DOHH2 (cell line): ENCODE measurements around the gene CCDC28B.

Source experiments
- H3F3A ChIP-seq: fragments of 200-600 bp; sonication (generic), shearing (Covaris generic); 2 replicates; pipeline ENCODE4 v1.6.0; 2016; ENCODE audit warnings: antibody characterized with exemption, mild to moderate bottlenecking; ENCODE audit not compliant: control insufficient read depth, insufficient read depth
- H3K27ac ChIP-seq: fragments of 200-600 bp; sonication (generic); 2 replicates; pipeline ENCODE4 v1.5.1; 2014; ENCODE audit warnings: low read depth, mild to moderate bottlenecking, low read length, moderate library complexity
- H3K27me3 ChIP-seq: fragments of 200-600 bp; sonication (generic); 2 replicates; pipeline ENCODE4 v1.6.1; 2014; ENCODE audit warnings: mild to moderate bottlenecking, low read length, mixed read lengths; ENCODE audit not compliant: control insufficient read depth
- H3K36me3 ChIP-seq: fragments of 200-600 bp; sonication (generic); 2 replicates; pipeline ENCODE4 v1.6.1; 2014; ENCODE audit warnings: mild to moderate bottlenecking, low read length, moderate library complexity, mixed read lengths; ENCODE audit not compliant: control insufficient read depth
- H3K4me1 ChIP-seq: fragments of 200-600 bp; sonication (generic); 2 replicates; pipeline ENCODE4 v1.6.1; 2014; ENCODE audit warnings: mild to moderate bottlenecking, low read length, mixed read lengths; ENCODE audit not compliant: control insufficient read depth
- H3K4me2 ChIP-seq: fragments of 200-600 bp; sonication (generic); 2 replicates; pipeline ENCODE4 v1.6.0; 2014; ENCODE audit warnings: mild to moderate bottlenecking, low read length, moderate library complexity
- H3K4me3 ChIP-seq: fragments of 200-600 bp; sonication (generic); 2 replicates; pipeline ENCODE4 v1.5.1; 2014; ENCODE audit warnings: mild to moderate bottlenecking, low read length, mixed read lengths
- H3K79me2 ChIP-seq: fragments of 200-600 bp; sonication (generic); 2 replicates; pipeline ENCODE4 v1.6.1; 2014; ENCODE audit warnings: mild to moderate bottlenecking, low read length, mixed read lengths; ENCODE audit not compliant: control insufficient read depth
- H3K9me2 ChIP-seq: fragments of 200-600 bp; sonication (generic); replicated peaks from 2 replicates; pipeline ENCODE4 v1.6.1; 2014; ENCODE audit warnings: mild to moderate bottlenecking, low read length, mixed read lengths; ENCODE audit not compliant: control insufficient read depth
- H3K9me3 ChIP-seq: fragments of 200-600 bp; sonication (generic); 2 replicates; pipeline ENCODE4 v1.6.1; 2014; ENCODE audit warnings: antibody characterized with exemption, low read length, mixed read lengths; ENCODE audit not compliant: control insufficient read depth, insufficient read depth
- H4K20me1 ChIP-seq: fragments of 200-600 bp; sonication (generic); 2 replicates; pipeline ENCODE4 v1.6.0; 2014; ENCODE audit warnings: low read depth, mild to moderate bottlenecking, antibody characterized with exemption, low read length, moderate library complexity; ENCODE audit not compliant: control insufficient read depth, insufficient read depth
- EZH2phosphoT487 ChIP-seq: fragments of 200-600 bp; sonication (generic); IDR thresholded peaks from 2 replicates; pipeline ENCODE4 v1.6.1; 2017; ENCODE audit warnings: borderline replicate concordance, mild to moderate bottlenecking, antibody characterized with exemption, low read length, moderate library complexity, mixed read lengths
- TF ChIP-seq, protein P1 (sequence below): fragments of 200-600 bp; sonication (generic); IDR thresholded peaks from one replicate; pipeline ENCODE4 v1.5.1; 2014; ENCODE audit warnings: antibody characterized with exemption, mild to moderate bottlenecking, low read depth, low read length; ENCODE audit not compliant: poor library complexity, severe bottlenecking

Gene CCDC28B

DNA sequence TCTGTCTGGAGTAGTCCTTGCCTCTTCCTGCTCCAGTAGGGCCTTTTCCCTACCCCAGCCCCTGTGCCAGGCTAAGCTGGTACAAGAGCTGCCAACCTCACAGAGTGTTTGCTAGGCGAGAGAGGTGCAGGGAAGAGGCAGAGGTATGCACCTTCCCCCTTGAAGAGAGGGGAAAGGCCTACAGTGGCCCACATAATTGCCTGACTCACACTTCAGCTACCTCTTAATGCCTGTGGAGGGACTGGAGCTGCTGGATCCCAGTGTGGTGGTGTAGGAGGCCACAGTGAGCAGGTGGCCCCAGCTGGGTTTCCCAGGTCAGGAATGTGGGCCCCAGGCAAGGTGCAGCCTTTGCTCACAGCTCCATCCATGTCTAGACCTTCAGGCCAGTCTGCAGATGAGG, 3.3 kb upstream of the CCDC28B start:
- TF ChIP-seq, protein P1, sequence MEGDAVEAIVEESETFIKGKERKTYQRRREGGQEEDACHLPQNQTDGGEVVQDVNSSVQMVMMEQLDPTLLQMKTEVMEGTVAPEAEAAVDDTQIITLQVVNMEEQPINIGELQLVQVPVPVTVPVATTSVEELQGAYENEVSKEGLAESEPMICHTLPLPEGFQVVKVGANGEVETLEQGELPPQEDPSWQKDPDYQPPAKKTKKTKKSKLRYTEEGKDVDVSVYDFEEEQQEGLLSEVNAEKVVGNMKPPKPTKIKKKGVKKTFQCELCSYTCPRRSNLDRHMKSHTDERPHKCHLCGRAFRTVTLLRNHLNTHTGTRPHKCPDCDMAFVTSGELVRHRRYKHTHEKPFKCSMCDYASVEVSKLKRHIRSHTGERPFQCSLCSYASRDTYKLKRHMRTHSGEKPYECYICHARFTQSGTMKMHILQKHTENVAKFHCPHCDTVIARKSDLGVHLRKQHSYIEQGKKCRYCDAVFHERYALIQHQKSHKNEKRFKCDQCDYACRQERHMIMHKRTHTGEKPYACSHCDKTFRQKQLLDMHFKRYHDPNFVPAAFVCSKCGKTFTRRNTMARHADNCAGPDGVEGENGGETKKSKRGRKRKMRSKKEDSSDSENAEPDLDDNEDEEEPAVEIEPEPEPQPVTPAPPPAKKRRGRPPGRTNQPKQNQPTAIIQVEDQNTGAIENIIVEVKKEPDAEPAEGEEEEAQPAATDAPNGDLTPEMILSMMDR, result no peak
- no peak for TF ChIP-seq EZH2phosphoT487
- peaks cover 9% of the 10 kb centered on the region; the same call in 1 of the 2 replicates for H3F3A ChIP-seq
- no peak overlapping the region for H3K4me3 ChIP-seq
- H3K79me2 ChIP-seq, result no peaks in the 10 kb centered on the region
- peaks cover 64% of the 10 kb centered on the region for H3K36me3 ChIP-seq
- H4K20me1 ChIP-seq, result no peaks in the 10 kb centered on the region
- no peak overlapping the region for H3K4me2 ChIP-seq
- no peaks in the 10 kb centered on the region for H3K27me3 ChIP-seq
- H3K27ac ChIP-seq, result no peak overlapping the region
- peaks cover 31% of the 10 kb centered on the region for H3K4me1 ChIP-seq
- H3K9me2 ChIP-seq, result no peaks in the 10 kb centered on the region
- no peaks in the 10 kb centered on the region for H3K9me3 ChIP-seq

DNA sequence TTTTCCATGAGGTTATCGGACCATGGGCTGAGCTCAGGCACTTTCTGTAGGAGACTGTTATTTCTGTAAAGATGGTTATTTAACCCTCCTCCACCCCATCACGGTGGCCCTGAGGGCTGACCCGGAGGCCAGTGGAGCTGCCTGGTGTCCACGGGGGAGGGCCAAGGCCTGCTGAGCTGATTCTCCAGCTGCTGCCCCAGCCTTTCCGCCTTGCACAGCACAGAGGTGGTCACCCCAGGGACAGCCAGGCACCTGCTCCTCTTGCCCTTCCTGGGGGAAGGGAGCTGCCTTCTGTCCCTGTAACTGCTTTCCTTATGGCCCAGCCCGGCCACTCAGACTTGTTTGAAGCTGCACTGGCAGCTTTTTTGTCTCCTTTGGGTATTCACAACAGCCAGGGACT, 2.6 kb upstream of the CCDC28B start:
- Histone ChIP-seq H3K79me2 (no peaks in the 10 kb centered on the region), H3F3A (peaks cover 9% of the 10 kb centered on the region; the same call in 1 of the 2 replicates), H3K4me2 (no peak overlapping the region), H3K27me3 (no peaks in the 10 kb centered on the region), H3K27ac (no peak overlapping the region), H3K9me2 (no peaks in the 10 kb centered on the region), H4K20me1 (no peaks in the 10 kb centered on the region), H3K36me3 (peaks cover 56% of the 10 kb centered on the region), H3K9me3 (no peaks in the 10 kb centered on the region), H3K4me1 (peaks cover 36% of the 10 kb centered on the region), H3K4me3 (no peak overlapping the region)
- TF ChIP-seq EZH2phosphoT487, result no peak
- TF ChIP-seq, protein P1, result no peak

DNA sequence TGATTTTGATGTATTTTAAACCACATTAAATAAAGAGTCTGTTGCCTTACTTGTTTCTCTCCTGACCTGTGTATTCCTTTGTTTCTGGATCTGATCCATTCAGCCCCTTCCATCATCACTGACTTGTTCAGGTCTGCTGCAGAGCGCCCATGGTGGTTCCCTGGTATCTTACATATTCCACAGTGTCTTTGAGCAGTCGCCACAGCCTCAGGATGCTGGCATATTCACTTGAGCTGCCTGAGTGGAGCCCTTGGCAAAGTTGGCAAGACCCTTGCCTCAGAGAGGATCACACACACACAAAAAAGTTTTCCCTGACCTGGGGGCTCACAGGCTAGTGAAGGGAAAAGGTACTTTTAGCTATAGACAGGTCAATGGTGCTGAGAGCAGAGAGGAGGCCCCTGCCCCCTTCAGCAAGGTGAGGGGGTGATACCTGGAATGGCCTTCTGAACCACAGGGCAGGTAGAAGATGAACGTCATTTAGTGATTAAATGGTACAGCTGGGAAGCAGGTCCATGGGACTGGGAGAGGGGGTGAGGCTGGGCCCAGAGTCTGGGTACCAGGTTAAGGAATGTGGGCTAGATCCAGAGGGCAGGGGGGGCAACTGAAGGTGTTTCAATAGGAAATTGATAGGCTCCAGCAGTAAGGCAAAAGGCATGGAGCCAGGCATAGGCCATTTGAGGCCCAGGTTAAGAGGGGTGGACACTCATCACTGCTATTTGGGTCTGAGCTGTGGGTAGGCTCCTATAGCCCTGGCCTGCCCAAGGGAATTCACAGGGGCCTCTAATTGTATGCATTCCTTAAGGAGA, 2.0 kb upstream of the CCDC28B start:
- Histone ChIP-seq H4K20me1 (no peaks in the 10 kb centered on the region), H3K27ac (no peak overlapping the region), H3F3A (peaks cover 9% of the 10 kb centered on the region; the same call in 1 of the 2 replicates), H3K9me3 (no peaks in the 10 kb centered on the region), H3K79me2 (no peaks in the 10 kb centered on the region), H3K4me2 (no peak overlapping the region), H3K4me1 (peaks cover 36% of the 10 kb centered on the region), H3K9me2 (no peaks in the 10 kb centered on the region), H3K4me3 (no peak overlapping the region), H3K36me3 (peaks cover 50% of the 10 kb centered on the region), H3K27me3 (no peaks in the 10 kb centered on the region)
- no peak for TF ChIP-seq EZH2phosphoT487
- TF ChIP-seq, protein P1, result no peak
